ENCODE data around the gene SLC29A1. TPM values are rescaled to one million over a fixed set of nuclear protein-coding genes. Genes with fewer than 3 reads are reported as not detected.

The SLC29A1 gene
- total and polyA plus RNA-seq, 9 of the 15 experiments (the other 6 are each of a cell fraction or from before 2014, with no cell fraction given) = 18.9 to 170 (median 57.7) TPM

DNA sequence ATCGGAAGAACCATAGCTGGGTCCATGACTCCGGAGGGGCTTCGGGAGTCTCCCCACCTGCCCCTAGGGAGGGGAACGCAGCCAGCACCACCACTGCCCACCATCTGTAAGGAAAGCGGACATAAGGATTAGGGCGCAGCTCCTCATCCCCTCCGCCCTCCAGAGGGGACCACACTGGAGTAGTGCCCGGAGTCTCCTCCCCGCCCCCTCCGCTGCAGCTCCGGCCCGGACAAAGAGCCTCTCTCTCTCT is 33.3 kb downstream of the SLC29A1 start (continued):
- TF ChIP-seq ZNF764 (CRISPR knock-in tag; IDR thresholded peaks at IDR 0.05; ENCODE audit: low read depth) = no peak
- no peak for TF ChIP-seq NR3C1 (CRISPR knock-in tag; IDR thresholded peaks at IDR 0.05)
- TF ChIP-seq, protein P1, sequence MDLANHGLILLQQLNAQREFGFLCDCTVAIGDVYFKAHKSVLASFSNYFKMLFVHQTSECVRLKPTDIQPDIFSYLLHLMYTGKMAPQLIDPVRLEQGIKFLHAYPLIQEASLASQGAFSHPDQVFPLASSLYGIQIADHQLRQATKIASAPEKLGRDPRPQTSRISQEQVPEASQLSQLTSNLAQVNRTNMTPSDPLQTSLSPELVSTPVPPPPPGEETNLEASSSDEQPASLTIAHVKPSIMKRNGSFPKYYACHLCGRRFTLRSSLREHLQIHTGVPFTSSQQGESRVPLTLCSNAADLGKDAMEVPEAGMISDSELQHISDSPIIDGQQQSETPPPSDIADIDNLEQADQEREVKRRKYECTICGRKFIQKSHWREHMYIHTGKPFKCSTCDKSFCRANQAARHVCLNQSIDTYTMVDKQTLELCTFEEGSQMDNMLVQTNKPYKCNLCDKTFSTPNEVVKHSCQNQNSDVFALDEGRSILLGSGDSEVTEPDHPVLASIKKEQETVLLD (IDR thresholded peaks at IDR 0.05) = 0 out of 2 replicates have a peak, but pooled peaks have one; percentile 39
- no peak for TF ChIP-seq ZFP1 (CRISPR knock-in tag; IDR thresholded peaks at IDR 0.05)
- no peak for TF ChIP-seq CC2D1A (IDR thresholded peaks at IDR 0.05)
- TF ChIP-seq FOXM1 (IDR thresholded peaks at IDR 0.05; ENCODE audit: low read depth) = no peak
- TF ChIP-seq FOXM1 (CRISPR knock-in tag; IDR thresholded peaks at IDR 0.05; ENCODE audit: low read depth) = no peak; the same call in 1 of the 2 replicates
- no peak for TF ChIP-seq TAF9B (IDR thresholded peaks at IDR 0.05; ENCODE audit: partially characterized antibody)
- TF ChIP-seq ZNF24 (IDR thresholded peaks at IDR 0.05) = peak; percentile 20; the same call in 1 of the 2 replicates
- TF ChIP-seq CHD4 (IDR thresholded peaks at IDR 0.05; ENCODE audit: insufficient read depth, insufficient replicate concordance, low read depth, low read length, poor library complexity, severe bottlenecking) = no peak
- TF ChIP-seq, protein P2, sequence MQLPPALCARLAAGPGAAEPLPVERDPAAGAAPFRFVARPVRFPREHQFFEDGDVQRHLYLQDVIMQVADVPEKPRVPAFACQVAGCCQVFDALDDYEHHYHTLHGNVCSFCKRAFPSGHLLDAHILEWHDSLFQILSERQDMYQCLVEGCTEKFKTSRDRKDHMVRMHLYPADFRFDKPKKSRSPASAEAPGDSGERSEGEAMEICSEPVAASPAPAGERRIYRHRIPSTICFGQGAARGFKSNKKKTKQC (CRISPR knock-in tag; IDR thresholded peaks at IDR 0.05) = no peak
- no peak for TF ChIP-seq PRPF4 (IDR thresholded peaks at IDR 0.05; ENCODE audit: insufficient read depth, low read depth, low read length, poor library complexity, severe bottlenecking)
- 0 out of 4 replicates have a peak, but pooled peaks of 1 of the 2 experiments have one; percentile 8 for TF ChIP-seq TEAD1 (CRISPR knock-in tag; IDR thresholded peaks at IDR 0.05)
- 0 out of 2 replicates have a peak, but pooled peaks have one; percentile 53 for TF ChIP-seq SREBF2 (CRISPR knock-in tag; IDR thresholded peaks at IDR 0.05)
- TF ChIP-seq SMC3 (conservative IDR thresholded peaks at IDR 0.05; ENCODE audit: insufficient read depth, low read depth, low read length) = no peak
- TF ChIP-seq, protein P3, sequence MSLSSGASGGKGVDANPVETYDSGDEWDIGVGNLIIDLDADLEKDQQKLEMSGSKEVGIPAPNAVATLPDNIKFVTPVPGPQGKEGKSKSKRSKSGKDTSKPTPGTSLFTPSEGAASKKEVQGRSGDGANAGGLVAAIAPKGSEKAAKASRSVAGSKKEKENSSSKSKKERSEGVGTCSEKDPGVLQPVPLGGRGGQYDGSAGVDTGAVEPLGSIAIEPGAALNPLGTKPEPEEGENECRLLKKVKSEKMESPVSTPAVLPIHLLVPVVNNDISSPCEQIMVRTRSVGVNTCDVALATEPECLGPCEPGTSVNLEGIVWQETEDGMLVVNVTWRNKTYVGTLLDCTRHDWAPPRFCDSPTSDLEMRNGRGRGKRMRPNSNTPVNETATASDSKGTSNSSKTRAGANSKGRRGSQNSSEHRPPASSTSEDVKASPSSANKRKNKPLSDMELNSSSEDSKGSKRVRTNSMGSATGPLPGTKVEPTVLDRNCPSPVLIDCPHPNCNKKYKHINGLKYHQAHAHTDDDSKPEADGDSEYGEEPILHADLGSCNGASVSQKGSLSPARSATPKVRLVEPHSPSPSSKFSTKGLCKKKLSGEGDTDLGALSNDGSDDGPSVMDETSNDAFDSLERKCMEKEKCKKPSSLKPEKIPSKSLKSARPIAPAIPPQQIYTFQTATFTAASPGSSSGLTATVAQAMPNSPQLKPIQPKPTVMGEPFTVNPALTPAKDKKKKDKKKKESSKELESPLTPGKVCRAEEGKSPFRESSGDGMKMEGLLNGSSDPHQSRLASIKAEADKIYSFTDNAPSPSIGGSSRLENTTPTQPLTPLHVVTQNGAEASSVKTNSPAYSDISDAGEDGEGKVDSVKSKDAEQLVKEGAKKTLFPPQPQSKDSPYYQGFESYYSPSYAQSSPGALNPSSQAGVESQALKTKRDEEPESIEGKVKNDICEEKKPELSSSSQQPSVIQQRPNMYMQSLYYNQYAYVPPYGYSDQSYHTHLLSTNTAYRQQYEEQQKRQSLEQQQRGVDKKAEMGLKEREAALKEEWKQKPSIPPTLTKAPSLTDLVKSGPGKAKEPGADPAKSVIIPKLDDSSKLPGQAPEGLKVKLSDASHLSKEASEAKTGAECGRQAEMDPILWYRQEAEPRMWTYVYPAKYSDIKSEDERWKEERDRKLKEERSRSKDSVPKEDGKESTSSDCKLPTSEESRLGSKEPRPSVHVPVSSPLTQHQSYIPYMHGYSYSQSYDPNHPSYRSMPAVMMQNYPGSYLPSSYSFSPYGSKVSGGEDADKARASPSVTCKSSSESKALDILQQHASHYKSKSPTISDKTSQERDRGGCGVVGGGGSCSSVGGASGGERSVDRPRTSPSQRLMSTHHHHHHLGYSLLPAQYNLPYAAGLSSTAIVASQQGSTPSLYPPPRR (CRISPR knock-in tag; IDR thresholded peaks at IDR 0.05; ENCODE audit: borderline replicate concordance) = 0 out of 2 replicates have a peak, but pooled peaks have one; percentile 11
- no peak for TF ChIP-seq SRSF7 (optimal IDR thresholded peaks at IDR 0.05; ENCODE audit: low read depth, low read length)
- no peak for TF ChIP-seq HSF4 (CRISPR knock-in tag; IDR thresholded peaks at IDR 0.05; ENCODE audit: borderline replicate concordance)
- TF ChIP-seq RB1 (IDR thresholded peaks at IDR 0.05; ENCODE audit: low read depth) = no peak
- no peak for TF ChIP-seq TCFL5 (CRISPR knock-in tag; conservative IDR thresholded peaks at IDR 0.05)
- no peak for TF ChIP-seq JUN (IDR thresholded peaks at IDR 0.05; ENCODE audit: borderline replicate concordance, low read depth, low read length)
- 0 out of 2 replicates have a peak, but pooled peaks have one; percentile 19 for TF ChIP-seq JUN (CRISPR knock-in tag; IDR thresholded peaks at IDR 0.05; ENCODE audit: borderline replicate concordance)
- no peak for TF ChIP-seq DIDO1 (tag; IDR thresholded peaks at IDR 0.05; ENCODE audit: low read depth)
- TF ChIP-seq SMARCA4 (IDR thresholded peaks at IDR 0.05) = peak; percentile 46; the same call in 1 of the 2 replicates
- no peak for TF ChIP-seq ATF1 (CRISPR knock-in tag; IDR thresholded peaks at IDR 0.05)
- TF ChIP-seq ATF1 (tag; IDR thresholded peaks at IDR 0.05) = no peak
